Endodermal cell (in vitro differentiated cells): Measurements from ENCODE around the gene ATP1A2. TPM values are rescaled to one million over a fixed set of nuclear protein-coding genes. Genes with fewer than 3 reads are reported as not detected.

Experiments used
- DNase-seq: peaks from one replicate; pipeline ENCODE4 v3.0.0-alpha.2; 2017
- H3K27ac ChIP-seq: 2 replicates; pipeline ENCODE4 v1.5.1; 2013; ENCODE audit warnings: mild to moderate bottlenecking, low read depth, low read length, moderate library complexity
- H3K27me3 ChIP-seq: 2 replicates; pipeline ENCODE4 v1.6.1; 2013; ENCODE audit warnings: mild to moderate bottlenecking, low read length, moderate library complexity; ENCODE audit not compliant: insufficient read depth, control insufficient read depth, poor library complexity, severe bottlenecking
- H3K36me3 ChIP-seq: 2 replicates; pipeline ENCODE4 v1.7.0; 2013; ENCODE audit warnings: mild to moderate bottlenecking, low read length, moderate library complexity; ENCODE audit not compliant: control insufficient read depth, insufficient read depth
- H3K4me1 ChIP-seq: one replicate; pipeline ENCODE4 v1.7.0; 2013; ENCODE audit warnings: low read length; ENCODE audit not compliant: control insufficient read depth, insufficient read depth
- H3K4me3 ChIP-seq: 2 replicates; pipeline ENCODE4 v1.5.1; 2013; ENCODE audit warnings: mild to moderate bottlenecking, low read length, moderate library complexity
- H3K9ac ChIP-seq: 2 replicates; pipeline ENCODE4 v1.6.1; 2013; ENCODE audit warnings: mild to moderate bottlenecking, low read length, moderate library complexity; ENCODE audit not compliant: poor library complexity, severe bottlenecking; ENCODE audit errors: extremely low read depth
- H3K9me3 ChIP-seq: 2 replicates; pipeline ENCODE4 v1.6.1; 2013; ENCODE audit warnings: mild to moderate bottlenecking, low read length, moderate library complexity; ENCODE audit not compliant: control insufficient read depth
- H3K27ac Mint-ChIP-seq: 2 replicates; pipeline ENCODE4 v1.8.0; 2020; ENCODE audit warnings: mixed read lengths
- H3K27me3 Mint-ChIP-seq: 2 replicates; pipeline ENCODE4 v1.8.0; 2021; ENCODE audit warnings: mild to moderate bottlenecking, mixed read lengths; ENCODE audit not compliant: insufficient read depth
- H3K36me3 Mint-ChIP-seq: 2 replicates; pipeline ENCODE4 v1.8.0; 2020; ENCODE audit warnings: low read depth, mixed read lengths
- H3K4me1 Mint-ChIP-seq: 2 replicates; pipeline ENCODE4 v1.8.0; 2020; ENCODE audit warnings: mixed read lengths
- H3K4me3 Mint-ChIP-seq: 2 replicates; pipeline ENCODE4 v1.8.0; 2020; ENCODE audit warnings: mild to moderate bottlenecking, moderate library complexity, mixed read lengths
- H3K9me3 Mint-ChIP-seq: 2 replicates; pipeline ENCODE4 v1.8.0; 2020; ENCODE audit warnings: mild to moderate bottlenecking, mixed read lengths
- CTCF ChIP-seq: fragments of 200-600 bp; sonication (generic); conservative IDR thresholded peaks from 2 replicates; pipeline ENCODE4 v1.5.0; 2021; ENCODE audit warnings: antibody characterized with exemption, mild to moderate bottlenecking
- WGBS, 2 experiments: methylation state at CpG; one replicate each; pipeline versions ENCODE4 v1.1.5 to v1.1.7; 2013; ENCODE audit warnings: missing lambda C conversion rate in 2 of 2, mixed read lengths in 1 of 2; ENCODE audit not compliant: insufficient coverage in 1 of 2, insufficient read length in 1 of 2; 5-methylcytosine and 5-hydroxymethylcytosine counted together
- total RNA-seq, 2 donors: library from RNA; stranded (reverse); fragmentation: NEBNext Ultra II Directional in 1 of 2; extraction: Animal tissue kit (Norgen Biotek cat#: 25700) in 1 of 2; gene quantifications; 2 replicates in 1 of 2; 3 replicates in 1 of 2; pipeline ENCODE4 v1.2.1, GENCODE V29; 2021

Gene ATP1A2
- total RNA-seq, 2 donors from 2014 or later = 3.0 to 3.2 TPM

GRCh38 chr1:160092366-160093068 lies 23.0 kb upstream of the ATP1A2 start:
- peaks cover 21% of the 10 kb centered on the region for H3K4me1 Mint-ChIP-seq
- H3K27me3 Mint-ChIP-seq = no peaks in the 10 kb centered on the region
- 93 to 99% methylated on average over 12 to 32 of the region's 32 CpGs for WGBS, 2 experiments
- no peaks in the 10 kb centered on the region for H3K36me3 ChIP-seq
- H3K9ac ChIP-seq = no peak overlapping the region
- no peaks in the 10 kb centered on the region for H3K27me3 ChIP-seq
- TF ChIP-seq CTCF = no peak
- peaks cover 14% of the 10 kb centered on the region for H3K36me3 Mint-ChIP-seq
- H3K27ac ChIP-seq = no peak overlapping the region
- no peaks in the 10 kb centered on the region for H3K9me3 Mint-ChIP-seq
- no peak overlapping the region for H3K27ac Mint-ChIP-seq
- H3K9me3 ChIP-seq = no peaks in the 10 kb centered on the region
- DNase-seq = no peak
- no peak overlapping the region for H3K4me3 ChIP-seq
- no peaks in the 10 kb centered on the region for H3K4me1 ChIP-seq
- H3K4me3 Mint-ChIP-seq = no peak overlapping the region

GRCh38 chr1:160093069-160093395 lies 22.5 kb upstream of the ATP1A2 start:
- H3K4me3 Mint-ChIP-seq = no peak overlapping the region
- H3K9me3 ChIP-seq = no peaks in the 10 kb centered on the region
- H3K27ac Mint-ChIP-seq = no peak overlapping the region
- no peak for TF ChIP-seq CTCF
- WGBS, 2 experiments = 93 to 95% methylated on average over 7 to 9 of the region's 9 CpGs
- no peak for DNase-seq
- no peaks in the 10 kb centered on the region for H3K36me3 ChIP-seq
- H3K4me1 ChIP-seq = no peaks in the 10 kb centered on the region
- H3K27me3 ChIP-seq = no peaks in the 10 kb centered on the region
- H3K4me3 ChIP-seq = no peak overlapping the region
- H3K36me3 Mint-ChIP-seq = peaks cover 12% of the 10 kb centered on the region
- no peak overlapping the region for H3K9ac ChIP-seq
- H3K9me3 Mint-ChIP-seq = no peaks in the 10 kb centered on the region
- peaks cover 25% of the 10 kb centered on the region for H3K4me1 Mint-ChIP-seq
- no peak overlapping the region for H3K27ac ChIP-seq
- no peaks in the 10 kb centered on the region for H3K27me3 Mint-ChIP-seq

GRCh38 chr1:160093624-160094290 lies 21.8 kb upstream of the ATP1A2 start:
- Histone ChIP-seq H3K4me1 (no peaks in the 10 kb centered on the region), H3K27me3 (no peaks in the 10 kb centered on the region), H3K9ac (no peak overlapping the region), H3K4me3 (no peak overlapping the region), H3K27ac (no peak overlapping the region), H3K36me3 (no peaks in the 10 kb centered on the region), H3K9me3 (no peaks in the 10 kb centered on the region)
- Mint-ChIP-seq H3K4me1 (peaks cover 23% of the 10 kb centered on the region), H3K27me3 (no peaks in the 10 kb centered on the region), H3K4me3 (no peak overlapping the region), H3K27ac (no peak overlapping the region), H3K9me3 (no peaks in the 10 kb centered on the region), H3K36me3 (peaks cover 12% of the 10 kb centered on the region)
- DNase-seq = no peak
- WGBS, 2 experiments = 94 to 98% methylated on average over 15 to 21 of the region's 21 CpGs
- TF ChIP-seq CTCF = no peak
